GM23338 (cell line): ENCODE data around the gene PAPPA. TPM values are rescaled to one million over a fixed set of nuclear protein-coding genes. Genes with fewer than 3 reads are reported as not detected.

Source experiments
- ATAC-seq: fragments of 200-7000 bp; cut with Tn5 transposase; 3 replicates; pipeline ENCODE4 v1.9.1; 2020
- DNase-seq: peaks from one replicate; pipeline ENCODE4 v3.0.0-alpha.2; 2015; ENCODE audit warnings: low spot score
- H2AFZ ChIP-seq: fragments of 200-600 bp; sonication (generic); 2 replicates; pipeline ENCODE4 v1.8.0; 2016; ENCODE audit warnings: antibody characterized with exemption, mild to moderate bottlenecking, moderate library complexity
- H3F3A ChIP-seq: fragments of 200-600 bp; sonication (generic); replicated peaks from 2 replicates; pipeline ENCODE4 v1.8.0; 2017; ENCODE audit warnings: antibody characterized with exemption, mixed run types, low read depth
- H3K27ac ChIP-seq: fragments of 200-600 bp; sonication (generic); 2 replicates; pipeline ENCODE4 v1.6.1; 2016; ENCODE audit warnings: low read depth
- H3K27me3 ChIP-seq: fragments of 200-600 bp; sonication (generic); 2 replicates; pipeline ENCODE4 v1.8.0; 2016; ENCODE audit warnings: mild to moderate bottlenecking, mixed run types, moderate library complexity; ENCODE audit not compliant: insufficient read depth
- H3K36me3 ChIP-seq: fragments of 200-600 bp; sonication (generic); 2 replicates; pipeline ENCODE4 v1.8.0; 2016; ENCODE audit warnings: mild to moderate bottlenecking; ENCODE audit not compliant: insufficient read depth
- H3K4me1 ChIP-seq: fragments of 200-600 bp; sonication (generic); 2 replicates; pipeline ENCODE4 v1.8.0; 2016; ENCODE audit warnings: mild to moderate bottlenecking, moderate library complexity; ENCODE audit not compliant: insufficient read depth
- H3K4me2 ChIP-seq: fragments of 200-600 bp; sonication (generic); 2 replicates; pipeline ENCODE4 v1.7.1; 2017; ENCODE audit warnings: mixed run types
- H3K4me3 ChIP-seq: fragments of 200-600 bp; sonication (generic); 2 replicates; pipeline ENCODE4 v1.6.1; 2016; ENCODE audit warnings: mixed run types
- H3K79me2 ChIP-seq: fragments of 200-600 bp; sonication (generic); replicated peaks from 2 replicates; pipeline ENCODE4 v1.8.0; 2017; ENCODE audit warnings: mild to moderate bottlenecking; ENCODE audit not compliant: insufficient read depth
- H3K9me2 ChIP-seq: fragments of 200-600 bp; sonication (generic); 2 replicates; pipeline ENCODE4 v1.8.0; 2017; ENCODE audit not compliant: insufficient read depth
- H4K20me1 ChIP-seq: fragments of 200-600 bp; sonication (generic); replicated peaks from 2 replicates; pipeline ENCODE4 v1.8.0; 2017; ENCODE audit warnings: mild to moderate bottlenecking; ENCODE audit not compliant: insufficient read depth
- H3K27ac Mint-ChIP-seq: 2 replicates; pipeline ENCODE4 v1.8.0; 2020; ENCODE audit warnings: inconsistent platforms, mild to moderate bottlenecking, moderate library complexity, mixed read lengths
- H3K27me3 Mint-ChIP-seq: 3 replicates; pipeline ENCODE4 v1.8.0; 2022; ENCODE audit warnings: low read depth, mild to moderate bottlenecking, moderate library complexity, mixed read lengths, inconsistent platforms; ENCODE audit not compliant: insufficient read depth, poor library complexity
- H3K36me3 Mint-ChIP-seq: 3 replicates; pipeline ENCODE4 v1.8.0; 2021; ENCODE audit warnings: low read depth, mild to moderate bottlenecking, inconsistent platforms, moderate library complexity, mixed read lengths
- H3K4me1 Mint-ChIP-seq: 3 replicates; pipeline ENCODE4 v1.8.0; 2020; ENCODE audit warnings: mild to moderate bottlenecking, inconsistent platforms, mixed read lengths
- H3K4me3 Mint-ChIP-seq: 3 replicates; pipeline ENCODE4 v1.8.0; 2021; ENCODE audit warnings: moderate library complexity, mild to moderate bottlenecking, inconsistent platforms, mixed read lengths
- H3K9me3 Mint-ChIP-seq: 3 replicates; pipeline ENCODE4 v1.8.0; 2020; ENCODE audit warnings: moderate library complexity, mild to moderate bottlenecking, inconsistent platforms, mixed read lengths
- CTCF ChIP-seq, 2 experiments: fragments of 200-600 bp in 1 of 2; sonication (generic) in 1 of 2; conservative IDR thresholded peaks; 2 replicates each; pipeline versions ENCODE4 v1.5.1 to v1.6.1; 2016 to 2017; ENCODE audit warnings: antibody characterized with exemption in 2 of 2, low read depth in 2 of 2, mild to moderate bottlenecking in 2 of 2, moderate library complexity in 1 of 2
- ETS1 ChIP-seq: IDR thresholded peaks from 2 replicates; pipeline ENCODE4 v1.6.1; 2016; ENCODE audit warnings: antibody characterized with exemption
- EZH2 ChIP-seq: fragments of 200-600 bp; sonication (generic); IDR thresholded peaks from one replicate; pipeline ENCODE4 v1.8.0; 2017; ENCODE audit warnings: antibody characterized with exemption, mild to moderate bottlenecking, low read depth; ENCODE audit not compliant: unreplicated experiment
- NANOG ChIP-seq: IDR thresholded peaks from 2 replicates; pipeline ENCODE4 v1.6.1; 2016; ENCODE audit warnings: antibody characterized with exemption, borderline replicate concordance
- STAT1 ChIP-seq: IDR thresholded peaks from one replicate; pipeline ENCODE4 v1.6.1; 2016; ENCODE audit warnings: antibody characterized with exemption; ENCODE audit not compliant: unreplicated experiment
- ZNF114 ChIP-seq: fragments of 250-450 bp; sonication (Bioruptor Pico); IDR thresholded peaks from 2 replicates; pipeline ENCODE4 v1.5.0; 2020; ENCODE audit warnings: mild to moderate bottlenecking, moderate library complexity
- ZNF462 ChIP-seq: fragments of 250-450 bp; sonication (Bioruptor Pico); IDR thresholded peaks from 2 replicates; pipeline ENCODE4 v1.5.0; 2020; ENCODE audit warnings: mild to moderate bottlenecking, moderate library complexity
- polyA plus RNA-seq: library from polyadenylated mRNA; unstranded; fragments of >200 nt; fragmentation: Nextera tagmentation; extraction: Ambion mirVana; gene quantifications from 2 replicates; pipeline ENCODE4 v1.2.1, GENCODE V29; 2016
- total RNA-seq: library from RNA; depleted of rRNA; stranded (reverse); fragments of >200 nt; shearing (Covaris generic); gene quantifications from 2 replicates; pipeline ENCODE4 v1.2.3, GENCODE V29; 2014

The PAPPA gene
- total and polyA plus RNA-seq, 2 experiments from 2014 or later = 0.38 to 0.66 TPM

- TF ChIP-seq ZNF462 (no peak), CTCF (conservative IDR thresholded peaks at IDR 0.05; ENCODE audit: low read depth in 2 of 2) (no peak)
Observed at GRCh38 chr9:116318468-116319374, 165.1 kb downstream of the PAPPA start (continued).

- no peaks in the 10 kb centered on the region for H4K20me1 ChIP-seq
- no peak overlapping the region for H3K4me2 ChIP-seq
- no peaks in the 10 kb centered on the region for H3F3A ChIP-seq
- H3K4me3 ChIP-seq = no peak overlapping the region
- DNase-seq (no peak), ATAC-seq (no peak)
- Mint-ChIP-seq H3K27me3 (peaks cover 4% of the 10 kb centered on the region), H3K9me3 (no peaks in the 10 kb centered on the region), H3K4me1 (peaks cover 19% of the 10 kb centered on the region), H3K36me3 (no peaks in the 10 kb centered on the region), H3K4me3 (no peak overlapping the region), H3K27ac (no peak overlapping the region)
- no peak overlapping the region for H3K27ac ChIP-seq
- peaks cover 14% of the 10 kb centered on the region for H3K4me1 ChIP-seq
- H3K79me2 ChIP-seq = no peaks in the 10 kb centered on the region
- H3K9me2 ChIP-seq = no peaks in the 10 kb centered on the region; the same call in 1 of the 2 replicates
- no peak overlapping the region for H2AFZ ChIP-seq
- 0 out of 2 replicates have a peak, but pooled peaks cover 3% of the 10 kb centered on the region for H3K27me3 ChIP-seq
- H3K36me3 ChIP-seq = no peaks in the 10 kb centered on the region; the same call in 1 of the 2 replicates
- TF ChIP-seq NANOG = no peak
- no peak for TF ChIP-seq CTCF (conservative IDR thresholded peaks at IDR 0.05; ENCODE audit: low read depth in 2 of 2)
- no peak for TF ChIP-seq ETS1
- TF ChIP-seq STAT1 = no peak
- no peak for TF ChIP-seq ZNF114 (CRISPR knock-in tag)
- no peak for TF ChIP-seq EZH2
Observed at GRCh38 chr9:116319480-116319879, 165.9 kb downstream of the PAPPA start.
